ENCODE results near the gene PPTC7. TPM values are rescaled to one million over a fixed set of nuclear protein-coding genes. Genes with fewer than 3 reads are reported as not detected.
"Not testable (repeated sequence)": the region's sequence is repeated elsewhere in the genome, so short reads cannot be mapped to it uniquely, and the experiment has no call there.

Gene PPTC7
- total and polyA plus RNA-seq, 2 of the 13 experiments (the other 11 are each of a cell fraction or from before 2014, with no cell fraction given): 4.8 to 12.3 TPM

- CTCF ChIA-PET (ENCODE audit: low intra/inter-chr PET ratio, low total read pairs): no interaction called here
These were observed 23.1 kb downstream of the PPTC7 start for GRCh38 chr12:110560048-110560447.

DNA sequence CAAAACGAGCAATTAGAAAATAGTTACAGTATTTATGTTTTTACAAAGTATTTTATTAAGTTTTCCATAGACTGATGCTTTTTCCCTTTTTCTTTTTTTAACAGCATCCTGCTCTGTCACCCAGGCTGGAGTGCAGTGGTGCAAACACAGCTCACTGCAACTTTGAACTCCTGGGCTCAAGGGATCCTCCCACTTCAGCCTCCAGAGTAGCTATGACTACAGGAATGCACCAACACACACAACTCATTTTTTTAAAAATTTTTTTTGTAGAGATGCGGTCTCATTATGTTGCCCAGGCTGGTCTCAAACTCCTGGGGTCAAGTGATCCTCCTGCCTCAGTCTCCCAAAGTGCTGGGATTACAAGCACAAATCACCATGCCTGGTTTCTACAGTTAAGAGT is 24.2 kb downstream of the PPTC7 start:
- ATAC-seq (peak; percentile 71), DNase-seq (ENCODE audit: low spot score) (peak; percentile 25), FAIRE-seq (peak; percentile 34)
- H2AFZ ChIP-seq (ENCODE audit: low read length); H4K20me1 ChIP-seq (ENCODE audit: insufficient read depth, low read length); BruUV-seq (replicated peaks); H3K36me3 ChIP-seq (replicated peaks in 1 of 2; ENCODE audit: control insufficient read depth in 1 of 2, insufficient read depth in 2 of 2, low read length in 2 of 2); H3K27me3 ChIP-seq (ENCODE audit: control insufficient read depth in 1 of 2, insufficient read depth in 2 of 2, low read length in 2 of 2); H3K4me3 ChIP-seq (replicated peaks in 1 of 3; ENCODE audit: insufficient read depth in 1 of 3, low read depth in 2 of 3, low read length in 3 of 3); intact Hi-C loops (cut with micrococcal nuclease; ENCODE audit: unreplicated experiment); H3K9ac ChIP-seq (ENCODE audit: insufficient read depth, low read depth, low read length); H3K9me3 ChIP-seq (ENCODE audit: low read length); CTCF ChIA-PET (ENCODE audit: low intra/inter-chr PET ratio, low total read pairs); POLR2A ChIA-PET; H3K4me2 ChIP-seq (ENCODE audit: low read depth, low read length): not testable (repeated sequence)
- H3K4me1 ChIP-seq (ENCODE audit: insufficient read depth, low read length): peaks cover 40% of the 10 kb centered on the region
- TF ChIP-seq, protein P1, sequence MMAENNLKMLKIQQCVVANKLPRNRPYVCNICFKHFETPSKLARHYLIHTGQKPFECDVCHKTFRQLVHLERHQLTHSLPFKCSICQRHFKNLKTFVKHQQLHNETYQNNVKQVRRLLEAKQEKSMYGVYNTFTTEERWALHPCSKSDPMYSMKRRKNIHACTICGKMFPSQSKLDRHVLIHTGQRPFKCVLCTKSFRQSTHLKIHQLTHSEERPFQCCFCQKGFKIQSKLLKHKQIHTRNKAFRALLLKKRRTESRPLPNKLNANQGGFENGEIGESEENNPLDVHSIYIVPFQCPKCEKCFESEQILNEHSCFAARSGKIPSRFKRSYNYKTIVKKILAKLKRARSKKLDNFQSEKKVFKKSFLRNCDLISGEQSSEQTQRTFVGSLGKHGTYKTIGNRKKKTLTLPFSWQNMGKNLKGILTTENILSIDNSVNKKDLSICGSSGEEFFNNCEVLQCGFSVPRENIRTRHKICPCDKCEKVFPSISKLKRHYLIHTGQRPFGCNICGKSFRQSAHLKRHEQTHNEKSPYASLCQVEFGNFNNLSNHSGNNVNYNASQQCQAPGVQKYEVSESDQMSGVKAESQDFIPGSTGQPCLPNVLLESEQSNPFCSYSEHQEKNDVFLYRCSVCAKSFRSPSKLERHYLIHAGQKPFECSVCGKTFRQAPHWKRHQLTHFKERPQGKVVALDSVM (CRISPR knock-in tag; IDR thresholded peaks at IDR 0.05): peak; percentile 53; the same call in 1 of the 2 replicates
- peak; percentile 65 for TF ChIP-seq RFX1 (IDR thresholded peaks at IDR 0.05)
- H3K27ac ChIP-seq (ENCODE audit: extremely low read length, insufficient read depth, low read length): peak overlapping the region; percentile 38
- WGBS (ENCODE audit: low lambda C conversion rate): 85% methylated on average over 2 of the region's 2 CpGs
- H3K79me2 ChIP-seq (ENCODE audit: insufficient read depth, low read length): peaks cover 91% of the 10 kb centered on the region
- in situ Hi-C loops (cut with HindIII; ENCODE audit: extremely low pct_ligation_motif_present, low pct_unique_long_range_greater_than_20kb): loop anchor here (5.0 kb wide), 1 partner anchor 33 kb away; no protein-coding TSS in a partner anchor

More at GRCh38 chr12:110560048-110560447, 23.1 kb downstream of the PPTC7 start:
- intact Hi-C loops (cut with micrococcal nuclease; ENCODE audit: unreplicated experiment): no loop called here
- DNase-seq (ENCODE audit: low spot score) (no peak), FAIRE-seq (peak; percentile 49), ATAC-seq (no peak)
- Histone ChIP-seq H3K4me2 (ENCODE audit: low read depth, low read length) (no peak overlapping the region), H3K4me3 (replicated peaks in 1 of 3; ENCODE audit: insufficient read depth in 1 of 3, low read depth in 2 of 3, low read length in 3 of 3) (no peak overlapping the region), H2AFZ (ENCODE audit: low read length) (no peak overlapping the region), H3K9ac (ENCODE audit: insufficient read depth, low read depth, low read length) (no peak overlapping the region), H3K27me3 (ENCODE audit: control insufficient read depth in 1 of 2, insufficient read depth in 2 of 2, low read length in 2 of 2) (no peaks in the 10 kb centered on the region), H3K79me2 (ENCODE audit: insufficient read depth, low read length) (peaks cover 92% of the 10 kb centered on the region), H4K20me1 (ENCODE audit: insufficient read depth, low read length) (peaks cover 5% of the 10 kb centered on the region; the same call in 1 of the 2 replicates), H3K9me3 (ENCODE audit: low read length) (no peaks in the 10 kb centered on the region), H3K4me1 (ENCODE audit: insufficient read depth, low read length) (peaks cover 49% of the 10 kb centered on the region), H3K27ac (ENCODE audit: extremely low read length, insufficient read depth, low read length) (no peak overlapping the region), H3K36me3 (replicated peaks in 1 of 2; ENCODE audit: control insufficient read depth in 1 of 2, insufficient read depth in 2 of 2, low read length in 2 of 2) (no peaks in the 10 kb centered on the region)
- TF ChIP-seq ZNF513 (CRISPR knock-in tag; conservative IDR thresholded peaks at IDR 0.05) (no peak), ZNF616 (CRISPR knock-in tag; IDR thresholded peaks at IDR 0.05; ENCODE audit: low read depth) (no peak), HCFC1 (IDR thresholded peaks at IDR 0.05; ENCODE audit: low read depth, low read length) (no peak), SP2 (CRISPR knock-in tag; IDR thresholded peaks at IDR 0.05) (no peak), MTF1 (CRISPR knock-in tag; IDR thresholded peaks at IDR 0.05) (no peak), FOXK1 (CRISPR knock-in tag; IDR thresholded peaks at IDR 0.05; ENCODE audit: borderline replicate concordance, low read depth) (no peak), MYC (CRISPR knock-in tag; IDR thresholded peaks at IDR 0.05; ENCODE audit: borderline replicate concordance) (no peak), ZNF761 (CRISPR knock-in tag; conservative IDR thresholded peaks at IDR 0.05) (no peak), HNF4A (CRISPR knock-in tag; IDR thresholded peaks at IDR 0.05) (no peak)
- BruUV-seq (replicated peaks): no TSS peak
- WGBS (ENCODE audit: low lambda C conversion rate): 97% methylated on average over 5 of the region's 5 CpGs
- in situ Hi-C loops (cut with HindIII; ENCODE audit: extremely low pct_ligation_motif_present, low pct_unique_long_range_greater_than_20kb): no loop called here
- POLR2A ChIA-PET: no interaction called here
